HEK293 (cell line): ENCODE measurements around the gene AXDND1.

ENCODE experiments used
- CTCF ChIP-seq: fragments of 450-650 bp; formaldehyde crosslinking; IDR thresholded peaks from 2 replicates; pipeline ENCODE4 v1.5.1; 2016; ENCODE audit warnings: missing biosample characterization, missing genetic modification characterization
- ZNF302 ChIP-seq: fragments of 450-650 bp; formaldehyde crosslinking; IDR thresholded peaks from 2 replicates; pipeline ENCODE4 v1.5.1; 2016; ENCODE audit warnings: missing biosample characterization, missing genetic modification characterization, low read depth
- ZNF354C ChIP-seq: fragments of 450-650 bp; formaldehyde crosslinking; IDR thresholded peaks from 2 replicates; pipeline ENCODE4 v1.5.1; 2016; ENCODE audit warnings: missing biosample characterization, missing genetic modification characterization, low read depth, borderline replicate concordance
- ZNF362 ChIP-seq: fragments of 450-650 bp; formaldehyde crosslinking; IDR thresholded peaks from 2 replicates; pipeline ENCODE4 v1.5.1; 2016; ENCODE audit warnings: missing biosample characterization, missing genetic modification characterization
- ZNF600 ChIP-seq: fragments of 450-650 bp; formaldehyde crosslinking; IDR thresholded peaks from 2 replicates; pipeline ENCODE4 v1.5.1; 2016; ENCODE audit warnings: missing biosample characterization, missing genetic modification characterization

DNA sequence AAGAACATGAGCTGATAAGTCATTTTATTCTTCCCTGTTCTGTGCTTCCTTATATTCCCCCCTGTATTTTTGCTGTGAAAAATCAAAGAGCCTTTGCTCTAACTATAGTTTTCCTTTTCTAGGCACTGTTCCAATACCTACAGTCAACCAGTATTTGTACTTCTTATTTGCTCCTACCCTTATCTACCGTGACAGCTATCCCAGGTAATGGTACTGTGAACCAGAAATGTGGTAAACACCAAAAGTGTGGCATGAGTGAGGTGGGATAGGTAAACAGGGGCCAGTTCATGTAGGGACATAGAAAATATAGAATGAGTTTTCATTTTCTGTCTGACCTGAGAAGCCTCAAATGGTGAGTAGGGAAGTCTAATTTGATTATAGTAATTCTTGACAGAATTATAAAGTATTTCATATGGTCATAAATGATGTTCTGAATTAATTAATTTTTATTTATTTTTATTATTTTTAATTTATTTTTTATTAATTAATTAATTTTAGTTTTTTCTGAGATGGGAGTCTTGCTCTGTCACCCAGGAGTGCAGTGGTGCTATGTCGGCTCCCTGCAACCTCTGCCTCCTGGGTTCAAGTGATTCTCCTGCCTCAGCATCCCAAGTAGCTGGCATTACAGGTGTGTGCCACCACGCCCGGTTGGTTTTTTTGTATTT, 22.9 kb upstream of the AXDND1 start:
- TF ChIP-seq CTCF (tag by site-specific recombination) (no peak), ZNF354C (no peak), ZNF600 (tag by site-specific recombination) (no peak), ZNF362 (tag by site-specific recombination) (no peak), ZNF302 (tag by site-specific recombination) (no peak)
